AG08396 (cell line): ENCODE results near the gene GJD4.

ENCODE experiments used
- DNase-seq: peaks from one replicate; pipeline ENCODE4 v3.0.0; 2012; ENCODE audit warnings: low spot score, mixed read lengths

GJD4 gene

GRCh38 chr10:35579116-35579515, 26.0 kb upstream of the GJD4 start:
- DNase-seq, result no peak

DNA sequence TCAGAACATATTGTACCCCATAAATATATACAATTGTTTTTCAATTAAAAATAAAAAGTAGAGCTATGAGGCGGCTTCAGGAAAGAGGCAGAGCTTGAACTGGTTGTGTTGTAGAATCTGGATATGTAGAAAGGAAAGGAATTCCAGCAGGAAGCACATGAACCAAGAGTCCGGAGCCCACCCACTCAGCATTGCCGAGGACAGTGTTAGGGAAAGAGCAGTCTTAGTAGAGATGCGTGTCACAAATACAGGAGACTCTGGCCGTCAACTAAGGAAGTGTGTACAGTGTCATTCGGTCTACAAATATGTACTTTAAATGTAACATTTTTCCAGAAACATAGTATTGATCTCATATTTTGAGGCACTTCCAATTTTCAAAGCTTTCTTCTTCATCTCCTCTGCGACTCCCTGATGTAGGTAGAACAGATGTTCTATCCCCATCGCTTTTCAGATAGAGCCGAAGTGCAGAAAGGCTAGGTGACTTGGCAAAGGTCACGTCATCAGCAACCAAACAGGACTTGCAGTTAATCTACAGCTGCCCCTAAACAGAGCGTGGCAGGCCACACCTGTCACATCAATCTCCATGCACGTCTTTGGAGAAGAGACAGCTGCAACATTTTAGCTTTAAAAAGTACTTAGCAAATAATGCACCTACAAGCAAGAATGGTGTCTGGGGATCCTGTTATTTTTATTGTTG, 25.3 kb upstream of the GJD4 start:
- DNase-seq, result no peak

- no peak for DNase-seq
Observed at GRCh38 chr10:35580423-35580770, 24.7 kb upstream of the GJD4 start.

- no peak for DNase-seq
Observed at GRCh38 chr10:35581655-35582054, 23.5 kb upstream of the GJD4 start.

GRCh38 chr10:35584946-35585345, 20.2 kb upstream of the GJD4 start:
- DNase-seq, result no peak

GRCh38 chr10:35585356-35585755, 19.8 kb upstream of the GJD4 start:
- no peak for DNase-seq

- DNase-seq, result no peak
Observed at GRCh38 chr10:35585903-35586535, 19.1 kb upstream of the GJD4 start.

DNA sequence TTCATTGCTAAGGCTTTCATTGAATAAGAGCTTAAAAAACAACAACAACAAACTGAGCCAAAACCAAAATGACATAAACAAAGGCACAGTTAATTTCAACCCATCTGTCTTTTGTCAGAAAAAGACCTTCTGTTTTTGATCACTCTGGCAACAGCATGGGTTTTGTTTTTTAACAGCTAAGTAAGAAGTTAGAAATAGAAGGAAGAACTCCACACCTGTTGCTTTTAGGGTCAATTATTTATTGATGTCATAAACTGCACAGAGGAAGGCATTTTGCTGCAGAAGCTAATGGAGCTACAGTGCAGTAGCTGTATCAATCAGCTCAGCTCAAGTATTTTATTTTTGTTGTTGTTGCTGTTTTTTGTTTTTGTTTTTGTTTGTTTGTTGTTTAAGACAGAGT, 16.3 kb upstream of the GJD4 start:
- no peak for DNase-seq

GRCh38 chr10:35592441-35592840, 12.7 kb upstream of the GJD4 start:
- no peak for DNase-seq

DNA sequence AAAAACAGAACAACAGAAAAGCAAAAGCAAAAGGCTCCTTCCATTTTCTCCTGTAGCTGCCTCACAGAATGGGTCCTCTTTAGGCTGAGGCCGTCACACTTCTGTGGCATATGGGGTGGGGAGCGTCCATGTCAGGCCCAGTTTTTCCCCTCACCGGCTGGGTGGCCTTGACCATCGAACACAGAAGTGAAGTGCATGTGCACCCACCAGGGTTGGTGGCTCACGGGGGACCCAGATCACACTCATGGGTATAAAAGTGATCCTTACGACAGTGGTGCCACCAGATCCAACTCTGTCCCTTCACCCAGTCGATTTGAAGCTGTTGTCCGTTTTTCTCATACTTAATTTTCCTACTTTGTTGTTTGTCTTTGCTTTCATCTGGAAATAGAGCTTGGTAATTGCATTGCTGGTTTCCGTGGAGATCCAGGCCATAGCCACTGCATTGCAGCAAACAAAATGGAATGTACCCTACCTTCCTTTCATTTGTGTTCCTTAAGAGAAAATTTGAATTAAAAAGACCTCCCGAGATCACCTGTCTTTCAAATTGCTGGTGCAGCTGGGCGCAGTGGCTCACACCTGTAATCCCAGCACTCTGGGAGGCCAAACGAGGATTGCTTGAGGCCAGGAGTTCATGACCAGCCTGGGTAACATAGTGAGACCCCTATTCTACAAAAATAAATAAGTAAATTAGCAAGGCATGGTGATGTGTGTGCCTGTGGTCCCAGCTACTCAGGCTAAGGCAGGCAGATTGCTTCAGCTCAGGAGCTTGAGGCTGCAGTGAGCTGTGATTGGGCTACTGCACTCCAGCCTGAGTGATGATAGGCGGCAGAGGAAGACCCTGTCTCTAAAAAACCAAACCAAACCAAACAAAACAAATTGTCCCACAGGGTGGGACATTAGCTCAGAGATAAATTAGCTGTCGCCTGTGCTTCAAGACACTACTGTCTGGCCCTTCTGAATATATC, 10.7 kb upstream of the GJD4 start:
- no peak for DNase-seq

DNA sequence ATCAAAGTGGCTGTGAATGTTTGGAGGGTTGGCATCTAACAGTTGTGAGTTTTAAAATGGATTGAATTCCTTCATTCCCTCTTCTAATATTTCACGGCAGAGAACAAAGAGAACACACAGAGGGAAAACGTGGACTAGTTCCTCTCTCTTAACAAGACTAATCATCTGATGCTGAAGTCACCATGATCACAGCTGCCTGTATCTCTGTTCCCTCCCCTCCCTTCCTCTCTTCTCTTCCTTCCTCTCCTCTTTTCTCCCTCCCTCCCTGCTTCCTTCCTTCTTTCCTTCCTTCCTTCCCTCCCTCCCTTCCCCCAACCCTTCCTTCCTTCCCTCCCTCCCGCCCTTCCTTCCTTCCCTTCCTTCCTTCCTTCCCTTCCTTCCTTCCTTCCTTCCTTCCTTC, 10.0 kb upstream of the GJD4 start:
- DNase-seq, result no peak

DNA sequence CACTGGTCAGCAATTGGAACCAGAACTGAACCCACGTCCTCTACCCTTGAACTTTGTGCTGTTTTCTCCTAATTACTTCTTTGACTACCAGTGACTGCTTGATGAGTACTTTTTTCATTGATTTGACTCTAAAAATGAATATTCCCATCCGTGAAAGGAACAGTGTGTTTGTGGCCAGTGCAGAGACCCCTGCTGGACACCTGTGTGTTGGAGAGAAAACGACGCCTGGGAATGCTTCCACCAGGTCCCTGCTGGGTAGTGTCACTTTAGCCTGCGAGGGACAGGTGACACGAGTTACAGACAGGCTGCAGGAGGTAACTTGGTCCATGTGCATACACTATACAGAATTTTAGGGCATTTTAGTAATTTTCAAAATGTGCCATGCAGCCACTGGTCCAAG, 6.8 kb upstream of the GJD4 start:
- no peak for DNase-seq

- no peak for DNase-seq
Observed at GRCh38 chr10:35600193-35600592, 4.9 kb upstream of the GJD4 start.

GRCh38 chr10:35606430-35606829, 1.3 kb downstream of the GJD4 start:
- peak; percentile 31 for DNase-seq

- DNase-seq, result peak; percentile 53
Observed at GRCh38 chr10:35607475-35608327, 2.6 kb downstream of the GJD4 start.

DNA sequence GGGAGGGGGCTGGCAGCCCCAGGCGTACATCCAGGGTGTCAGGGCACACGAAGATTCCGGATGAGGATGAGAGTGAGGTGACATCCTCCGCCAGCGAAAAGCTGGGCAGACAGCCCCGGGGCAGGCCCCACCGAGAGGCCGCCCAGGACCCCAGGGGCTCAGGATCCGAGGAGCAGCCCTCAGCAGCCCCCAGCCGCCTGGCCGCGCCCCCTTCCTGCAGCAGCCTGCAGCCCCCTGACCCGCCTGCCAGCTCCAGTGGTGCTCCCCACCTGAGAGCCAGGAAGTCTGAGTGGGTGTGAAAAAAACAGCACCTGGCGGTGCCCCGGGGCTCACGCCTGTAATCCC, 3.2 kb downstream of the GJD4 start:
- DNase-seq, result no peak

- DNase-seq, result no peak
Observed at GRCh38 chr10:35611750-35612149, 6.6 kb downstream of the GJD4 start.

DNA sequence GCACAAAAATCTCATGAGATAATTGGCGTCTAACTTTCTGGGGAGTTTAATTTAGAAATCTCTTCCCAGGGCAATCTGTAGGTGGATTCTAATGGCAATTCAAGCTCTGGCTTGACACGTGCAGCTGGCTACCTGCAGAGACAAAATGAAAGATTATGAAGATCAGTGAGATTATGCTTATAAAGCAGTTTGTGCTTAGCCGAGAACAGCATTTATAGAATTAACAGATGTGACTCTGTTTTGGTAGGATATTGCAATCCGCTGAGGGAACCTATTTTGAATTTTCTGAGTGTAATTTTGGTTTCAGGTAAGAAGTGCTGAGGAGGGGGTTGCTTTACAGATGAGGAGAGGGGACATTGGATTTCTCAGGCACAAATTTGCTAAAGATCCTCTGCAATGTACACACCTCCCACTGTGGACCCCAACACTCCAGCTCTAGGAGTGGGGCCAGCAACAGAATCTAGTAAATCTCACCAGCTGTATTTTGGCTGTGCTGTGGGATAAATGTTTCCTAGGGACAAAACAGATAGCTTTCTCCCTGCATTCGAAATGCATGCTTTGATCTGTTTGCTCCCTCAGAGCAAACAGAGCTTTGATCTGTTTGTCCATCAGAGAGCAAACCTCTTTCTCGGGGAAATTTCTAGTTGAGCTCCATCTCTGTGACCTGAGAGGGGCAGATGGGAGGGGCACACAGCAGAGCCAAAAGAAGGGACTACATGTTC, 7.4 kb downstream of the GJD4 start:
- no peak for DNase-seq

- DNase-seq, result no peak
Observed at GRCh38 chr10:35613107-35613440, 7.9 kb downstream of the GJD4 start.

DNA sequence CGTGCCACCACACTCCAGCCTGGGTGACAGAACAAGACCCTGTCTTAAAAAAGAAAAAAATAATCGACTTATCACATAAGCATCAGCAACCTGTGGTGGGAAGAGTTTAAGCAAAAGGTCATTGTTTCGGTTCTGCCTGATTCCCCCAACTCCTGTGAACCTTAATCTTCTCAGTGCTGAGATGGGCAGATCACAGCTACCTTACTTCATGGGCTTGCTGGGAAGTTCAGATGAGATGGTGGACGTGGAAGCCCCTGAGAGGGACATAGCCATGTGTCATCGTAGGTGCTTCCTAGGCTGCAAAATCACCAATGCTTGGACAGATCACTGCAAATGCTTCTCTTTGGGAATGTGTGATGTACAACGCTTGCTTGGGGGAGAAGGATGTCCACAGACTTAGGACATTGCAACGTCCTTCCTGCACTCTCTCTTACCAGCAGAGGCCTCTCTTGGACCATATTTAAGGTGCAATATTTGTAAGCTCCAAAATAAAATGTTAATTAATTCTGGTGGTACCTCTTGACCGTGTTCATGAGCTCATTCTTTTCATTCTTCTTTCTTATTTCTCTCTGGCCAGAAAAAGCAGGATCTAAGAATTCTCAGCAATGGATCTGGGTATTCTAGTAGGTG, 8.6 kb downstream of the GJD4 start:
- DNase-seq, result peak; percentile 47

GRCh38 chr10:35614312-35614711, 9.2 kb downstream of the GJD4 start:
- DNase-seq, result no peak
